Suprapubic skin (tissue), 4 donors: ENCODE data around the gene PDE4D.

Experiments
- EP300 ChIP-seq: sonication (generic); formaldehyde crosslinking; IDR thresholded peaks from one replicate; pipeline ENCODE4 v1.6.1; 2017; ENCODE audit warnings: antibody characterized with exemption
- POLR2A ChIP-seq, 2 donors: fragments of 450-650 bp; IDR thresholded peaks; one replicate each; pipeline ENCODE4 v1.6.1; 2017; ENCODE audit warnings: antibody characterized with exemption in 2 of 2, mild to moderate bottlenecking in 2 of 2, moderate library complexity in 2 of 2
- POLR2AphosphoS5 ChIP-seq, 3 donors: sonication (generic); formaldehyde crosslinking; IDR thresholded peaks; one replicate each; pipeline ENCODE4 v1.6.1; 2017; ENCODE audit warnings: antibody characterized with exemption in 3 of 3
- TF ChIP-seq, protein P1 (sequence below), 2 donors: fragments of 200-600 bp in 1 of 2; fragments of 450-650 bp in 1 of 2; sonication (generic) in 1 of 2; IDR thresholded peaks; one replicate each; pipeline ENCODE4 v1.5.1; 2016 to 2019; ENCODE audit warnings: antibody characterized with exemption in 2 of 2, mild to moderate bottlenecking in 1 of 2, moderate library complexity in 1 of 2

DNA sequence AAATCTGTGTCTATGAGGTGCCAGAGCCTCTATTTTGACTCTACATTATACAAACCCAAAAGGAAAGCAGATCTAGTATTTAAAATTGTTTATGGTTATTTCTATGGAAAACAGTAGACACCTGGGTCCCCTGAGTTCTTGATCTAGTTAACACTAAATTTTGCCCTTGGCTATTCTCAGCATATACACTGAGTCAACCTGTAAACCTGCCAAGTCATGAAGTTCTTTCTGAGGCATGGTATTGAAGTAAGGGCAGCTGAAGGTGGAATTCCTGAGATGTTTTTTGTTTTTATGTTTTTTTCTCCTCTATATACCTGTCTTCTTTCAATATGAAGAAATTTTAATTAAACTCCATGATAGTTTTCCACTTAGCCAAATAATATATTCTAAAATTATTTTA lies 120.2 kb downstream of the PDE4D start:
- TF ChIP-seq, protein P1, sequence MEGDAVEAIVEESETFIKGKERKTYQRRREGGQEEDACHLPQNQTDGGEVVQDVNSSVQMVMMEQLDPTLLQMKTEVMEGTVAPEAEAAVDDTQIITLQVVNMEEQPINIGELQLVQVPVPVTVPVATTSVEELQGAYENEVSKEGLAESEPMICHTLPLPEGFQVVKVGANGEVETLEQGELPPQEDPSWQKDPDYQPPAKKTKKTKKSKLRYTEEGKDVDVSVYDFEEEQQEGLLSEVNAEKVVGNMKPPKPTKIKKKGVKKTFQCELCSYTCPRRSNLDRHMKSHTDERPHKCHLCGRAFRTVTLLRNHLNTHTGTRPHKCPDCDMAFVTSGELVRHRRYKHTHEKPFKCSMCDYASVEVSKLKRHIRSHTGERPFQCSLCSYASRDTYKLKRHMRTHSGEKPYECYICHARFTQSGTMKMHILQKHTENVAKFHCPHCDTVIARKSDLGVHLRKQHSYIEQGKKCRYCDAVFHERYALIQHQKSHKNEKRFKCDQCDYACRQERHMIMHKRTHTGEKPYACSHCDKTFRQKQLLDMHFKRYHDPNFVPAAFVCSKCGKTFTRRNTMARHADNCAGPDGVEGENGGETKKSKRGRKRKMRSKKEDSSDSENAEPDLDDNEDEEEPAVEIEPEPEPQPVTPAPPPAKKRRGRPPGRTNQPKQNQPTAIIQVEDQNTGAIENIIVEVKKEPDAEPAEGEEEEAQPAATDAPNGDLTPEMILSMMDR (IDR thresholded peaks at IDR 0.05) = no peak
- TF ChIP-seq POLR2A (IDR thresholded peaks at IDR 0.05) (no peak), POLR2AphosphoS5 (IDR thresholded peaks at IDR 0.05) (no peak), EP300 (no peak)
